GM10248 (cell line): ENCODE measurements around the gene GINS2.

ENCODE experiments used
- CTCF ChIA-PET: fragments of 300-600 bp; sonication (Branson Sonifier 250); formaldehyde crosslinking; extraction: SDS; loops from one replicate; lab custom pipeline; 2021; ENCODE audit warnings: antibody characterized with exemption; lab: Yijun Ruan, JAX
- POLR2A ChIA-PET: fragments of 350-650 bp; sonication (Branson Sonifier 250); formaldehyde crosslinking; extraction: SDS; loops from one replicate; lab custom pipeline; 2020; ENCODE audit warnings: antibody characterized with exemption; lab: Yijun Ruan, JAX
- DNase-seq: peaks from one replicate; pipeline ENCODE4 v3.0.0; 2012; ENCODE audit errors: extremely low spot score
- CTCF ChIP-seq: IDR thresholded peaks from 2 replicates; pipeline ENCODE4 v1.5.1; 2012; ENCODE audit warnings: mild to moderate bottlenecking, low read depth; ENCODE audit errors: extremely low read depth, missing control alignments, control extremely low read depth

Gene GINS2

GRCh38 chr16:85637808-85638647 lies 50.7 kb downstream of the GINS2 start:
- CTCF ChIA-PET: interaction anchor here (0.9 to 2.6 kb wide), 2 partner anchors 12 to 22 kb away, joined by 3 to 12 read pairs; no protein-coding TSS in a partner anchor
- POLR2A ChIA-PET: no interaction called here
- TF ChIP-seq CTCF: no peak
- DNase-seq: no peak

GRCh38 chr16:85637061-85637807 lies 51.5 kb downstream of the GINS2 start:
- TF ChIP-seq CTCF: no peak
- POLR2A ChIA-PET: no interaction called here
- CTCF ChIA-PET: interaction anchor here (0.9 to 2.6 kb wide), 3 partner anchors 13 to 24 kb away, joined by 3 to 12 read pairs (median 3); no protein-coding TSS in a partner anchor
- no peak for DNase-seq

GRCh38 chr16:85636234-85636812 lies 52.4 kb downstream of the GINS2 start:
- ChIA-PET CTCF (interaction anchor here (1.1 to 2.6 kb wide), 2 partner anchors 20 to 25 kb away, joined by 3 to 12 read pairs; no protein-coding TSS in a partner anchor), POLR2A (no interaction called here)
- no peak for DNase-seq
- no peak for TF ChIP-seq CTCF

GRCh38 chr16:85635545-85636140 lies 53.1 kb downstream of the GINS2 start:
- ChIA-PET CTCF (interaction anchor here (0.9 to 2.6 kb wide), 3 partner anchors 19 to 24 kb away, joined by 5 to 12 read pairs (median 5); no protein-coding TSS in a partner anchor), POLR2A (no interaction called here)
- no peak for TF ChIP-seq CTCF
- DNase-seq: no peak

GRCh38 chr16:85634747-85635544 lies 53.8 kb downstream of the GINS2 start:
- ChIA-PET POLR2A (no interaction called here), CTCF (interaction anchor here (0.9 to 1.2 kb wide), 2 partner anchors 19 to 25 kb away, joined by 5 read pairs; no protein-coding TSS in a partner anchor)
- no peak for DNase-seq
- TF ChIP-seq CTCF: no peak
